NCI-H774 (cell line): ENCODE results near the gene FBXO48.
"Not testable (repeated sequence)": the region's sequence is repeated elsewhere in the genome, so short reads cannot be mapped to it uniquely, and the experiment has no call there.

Experiments used
- DNase-seq: peaks from one replicate; lab custom pipeline; 2025; lab: John Stamatoyannopoulos, UW

The FBXO48 gene

DNA sequence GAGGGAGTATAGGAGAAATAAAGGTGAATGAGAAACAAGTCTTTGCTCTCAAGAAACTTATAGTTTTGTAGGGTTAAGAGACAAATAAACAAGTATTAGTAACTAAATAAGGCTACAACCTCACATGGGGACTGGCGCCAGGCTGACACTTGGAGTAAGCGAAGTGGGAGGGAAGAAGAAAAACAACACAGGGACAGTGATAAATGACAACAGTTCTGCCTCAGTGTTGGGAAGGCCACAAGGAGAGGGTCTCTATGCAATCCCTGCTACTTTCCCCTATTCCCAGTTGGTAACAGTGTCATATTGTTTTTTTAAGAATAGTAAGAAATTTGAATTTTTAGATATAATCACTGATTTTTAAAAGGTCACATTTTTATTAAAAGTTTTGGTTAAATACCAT is 4.3 kb upstream of the FBXO48 start:
- DNase-seq: no peak

DNA sequence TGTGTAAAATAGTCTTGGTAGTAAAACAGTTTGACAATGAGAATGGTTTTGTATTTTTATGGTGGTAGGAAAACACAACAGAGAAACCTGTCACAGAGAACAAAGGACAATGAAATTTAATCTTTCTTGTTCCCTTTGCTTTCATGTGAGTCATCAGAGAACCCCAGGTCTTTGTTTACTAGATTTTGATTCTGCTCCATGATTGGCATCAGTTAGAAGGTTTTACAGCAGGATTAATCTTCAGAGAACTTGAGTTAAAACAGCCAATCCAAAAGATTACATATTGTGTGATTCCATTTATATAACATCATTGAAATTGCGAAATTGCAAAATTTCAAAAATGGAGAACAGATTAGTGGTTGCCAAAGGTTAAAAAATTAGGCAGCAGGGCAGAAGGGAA is 2.8 kb upstream of the FBXO48 start:
- DNase-seq: no peak

DNA sequence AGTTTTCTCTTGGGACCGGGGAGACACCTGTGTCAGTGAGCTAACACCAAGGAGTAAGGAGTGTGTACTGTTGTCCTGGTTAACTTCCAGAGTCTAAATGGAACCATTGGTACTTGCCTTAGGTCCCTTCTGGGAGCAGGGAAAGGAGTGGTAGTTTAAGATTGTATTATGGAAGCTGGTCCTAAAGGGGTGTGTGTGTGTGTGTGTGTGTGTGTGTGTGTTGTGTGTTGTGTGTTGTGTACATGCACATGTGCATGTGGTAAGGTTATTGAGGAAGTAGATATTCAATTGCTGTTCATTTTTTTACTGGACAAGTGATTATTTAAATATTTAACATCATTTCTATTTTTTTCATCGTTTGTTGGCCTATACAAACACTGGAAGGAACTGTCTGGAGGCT is 1.7 kb upstream of the FBXO48 start:
- DNase-seq: no peak

DNA sequence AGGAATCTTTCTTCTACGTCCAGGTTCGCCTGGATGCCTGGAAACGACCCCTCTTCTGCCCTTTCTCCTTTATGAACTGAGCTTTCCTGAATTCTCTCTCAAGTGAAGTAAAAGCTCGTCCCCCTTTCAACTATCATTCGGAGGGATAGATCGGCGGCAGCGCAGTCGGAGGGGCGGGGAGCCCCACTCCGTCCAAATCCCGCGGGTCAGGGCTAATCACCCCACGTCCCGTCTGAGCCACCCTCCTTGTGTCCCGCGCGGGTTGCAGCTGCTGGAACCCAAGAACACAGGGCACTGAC is 367 bp downstream of the FBXO48 start:
- no peak for DNase-seq

DNA sequence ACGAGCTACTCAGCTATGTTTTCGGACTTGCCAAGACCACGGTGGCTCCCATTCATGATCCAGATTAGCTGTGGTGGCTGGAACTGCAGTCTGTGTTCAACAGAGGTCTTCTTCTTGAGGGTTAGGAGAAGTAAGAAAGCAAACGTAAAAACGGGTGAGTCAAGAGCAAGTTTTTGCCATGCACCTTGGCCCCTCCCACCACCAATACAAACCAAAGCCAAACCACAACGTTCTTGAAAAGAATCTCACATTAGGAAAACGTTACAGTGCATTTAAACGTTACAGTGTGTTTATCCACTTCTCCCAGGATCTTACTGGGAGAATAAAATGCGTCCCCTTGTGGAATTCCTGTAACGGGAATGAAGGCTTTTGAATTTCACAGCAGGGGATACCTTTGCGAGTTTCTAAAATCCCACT is 725 bp downstream of the FBXO48 start:
- no peak for DNase-seq

DNA sequence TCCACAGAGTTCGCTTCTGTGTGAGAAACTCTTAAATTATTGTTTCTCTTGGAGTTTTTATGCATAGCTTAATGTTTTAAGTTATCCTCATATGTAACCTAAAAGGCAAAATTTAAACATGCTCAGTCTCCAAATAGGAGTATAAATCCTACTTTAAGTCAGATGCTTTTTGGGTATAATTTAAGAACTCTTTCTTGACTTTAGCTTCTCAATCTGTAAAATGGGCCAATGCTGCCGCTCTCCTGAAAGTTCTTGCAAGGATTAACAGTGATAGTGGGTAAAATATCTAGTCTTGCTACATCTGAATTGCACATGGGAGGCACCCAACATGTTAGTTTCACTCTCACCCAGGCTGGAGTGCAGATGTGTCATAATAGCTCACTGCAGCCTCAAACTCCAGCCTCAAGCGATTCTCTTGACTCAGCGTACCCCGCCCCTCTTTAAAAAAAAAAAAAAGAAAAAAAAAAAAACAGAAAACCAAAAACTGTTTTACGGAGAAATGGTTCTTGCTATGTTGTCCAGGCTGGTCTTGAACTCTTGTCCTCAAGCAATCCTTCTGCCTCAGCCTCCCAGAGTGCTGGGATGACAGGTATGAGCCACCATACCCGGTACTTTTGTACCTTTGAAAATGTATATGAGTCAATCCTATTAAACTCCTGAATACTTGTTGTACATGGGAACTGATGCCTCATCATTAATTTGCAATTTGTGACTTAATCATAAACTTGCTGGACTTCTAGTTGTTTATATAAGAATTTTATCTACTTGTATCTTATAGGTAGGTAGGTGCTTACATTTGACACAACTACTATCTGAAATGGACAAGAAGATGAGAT is 1.8 kb downstream of the FBXO48 start:
- DNase-seq: no peak

DNA sequence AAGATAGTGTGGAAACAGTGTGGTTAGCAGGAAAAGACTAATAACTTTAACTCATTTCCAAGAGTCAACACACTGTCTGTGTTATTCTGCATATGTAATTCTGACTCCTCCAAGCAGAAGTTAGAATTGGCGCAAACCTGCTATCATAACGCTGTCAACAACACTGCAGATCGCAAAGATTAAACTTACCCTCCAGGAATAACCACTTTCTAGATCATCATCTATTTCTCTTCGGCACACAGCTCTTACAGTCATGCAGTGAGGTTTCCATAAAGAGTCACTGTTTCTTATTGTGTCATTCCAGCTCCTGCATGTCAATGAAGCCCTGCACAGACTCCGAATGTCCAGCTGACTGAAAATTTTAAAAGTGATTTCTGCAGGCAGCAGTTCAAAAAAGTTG is 2.4 kb downstream of the FBXO48 start:
- no peak for DNase-seq

DNA sequence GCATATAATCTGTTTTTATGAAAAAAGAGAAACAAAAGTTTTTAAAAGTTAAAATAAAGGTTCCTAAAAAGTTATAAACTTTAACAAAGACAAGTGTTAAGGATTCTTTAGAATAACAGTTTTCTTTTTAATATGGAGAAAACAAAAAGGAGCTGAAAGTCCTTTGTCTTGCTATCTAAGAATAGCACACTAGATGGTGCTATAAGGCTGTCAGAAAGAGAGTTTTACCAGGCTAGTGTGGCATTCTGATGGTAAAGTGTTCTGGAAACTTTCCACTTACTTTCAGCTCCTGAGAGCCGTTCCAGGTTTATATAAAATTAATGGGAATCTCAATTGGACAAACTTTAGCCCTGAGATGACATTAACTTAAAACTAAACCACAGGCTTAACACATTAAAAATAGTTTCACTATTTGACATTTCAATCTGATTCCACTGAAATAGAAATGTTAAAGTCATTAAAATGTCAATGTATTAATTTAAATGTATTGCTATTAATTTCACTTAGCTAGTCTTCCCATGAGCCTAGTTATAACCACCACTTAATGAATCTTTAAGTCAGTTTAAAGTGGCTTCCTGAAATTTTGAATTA is 3.7 kb downstream of the FBXO48 start:
- DNase-seq: peak; percentile 29

DNA sequence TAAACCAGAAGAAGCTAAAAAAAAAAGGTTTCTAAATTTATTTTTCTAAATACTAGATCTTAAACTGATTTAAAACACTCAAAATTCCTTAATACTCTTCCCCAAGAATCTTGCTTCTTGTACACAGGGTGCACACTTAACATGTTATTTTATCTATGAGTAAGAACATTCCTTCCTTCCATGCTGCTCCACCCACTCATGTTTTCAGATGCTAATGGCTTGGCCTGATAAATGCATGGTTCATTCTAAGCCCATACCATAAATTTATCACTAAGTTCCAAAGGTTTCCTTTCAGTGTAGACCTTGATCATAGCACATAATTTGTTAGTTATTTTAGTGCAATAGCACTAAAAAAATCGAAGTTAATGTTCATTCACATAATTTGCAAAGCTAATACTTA is 8.1 kb downstream of the FBXO48 start:
- no peak for DNase-seq

DNA sequence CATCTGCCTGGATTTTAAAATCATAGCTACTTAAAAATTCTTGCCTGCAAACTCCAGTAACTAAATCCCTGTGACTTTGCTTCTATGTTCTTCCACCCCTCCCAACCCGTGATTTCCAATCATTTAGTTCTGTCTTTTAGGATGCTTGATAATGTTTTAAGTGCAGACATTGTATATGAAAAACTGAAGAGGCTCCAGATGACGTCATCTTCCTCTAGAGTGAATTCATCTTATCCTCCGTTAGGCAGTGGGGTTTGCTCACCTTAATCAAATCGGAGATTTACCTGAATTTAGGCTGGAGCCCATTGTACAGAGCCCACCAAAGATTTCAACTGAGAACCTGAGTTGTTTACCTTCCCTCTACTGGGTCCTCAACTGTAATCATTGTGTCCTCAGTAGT is 10.9 kb downstream of the FBXO48 start:
- DNase-seq: no peak

DNA sequence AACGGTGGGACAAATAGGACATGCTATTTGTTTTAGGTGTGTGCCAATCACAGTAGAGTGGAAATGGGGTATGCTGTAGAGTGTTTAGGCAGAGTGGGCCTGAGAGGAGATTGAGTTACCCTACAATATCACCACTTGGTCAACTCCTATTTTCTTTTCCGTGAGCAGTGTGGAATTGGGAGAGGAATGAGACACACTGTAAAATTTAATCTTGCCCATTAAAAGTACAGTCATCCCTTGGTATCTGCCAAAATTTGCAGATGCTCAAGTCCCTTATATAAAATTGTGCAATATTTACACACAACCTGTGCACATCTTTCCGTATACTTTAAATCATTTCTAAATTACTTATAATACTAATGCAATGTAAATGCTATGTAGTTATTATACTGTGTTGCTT is 12.4 kb downstream of the FBXO48 start:
- DNase-seq: no peak

DNA sequence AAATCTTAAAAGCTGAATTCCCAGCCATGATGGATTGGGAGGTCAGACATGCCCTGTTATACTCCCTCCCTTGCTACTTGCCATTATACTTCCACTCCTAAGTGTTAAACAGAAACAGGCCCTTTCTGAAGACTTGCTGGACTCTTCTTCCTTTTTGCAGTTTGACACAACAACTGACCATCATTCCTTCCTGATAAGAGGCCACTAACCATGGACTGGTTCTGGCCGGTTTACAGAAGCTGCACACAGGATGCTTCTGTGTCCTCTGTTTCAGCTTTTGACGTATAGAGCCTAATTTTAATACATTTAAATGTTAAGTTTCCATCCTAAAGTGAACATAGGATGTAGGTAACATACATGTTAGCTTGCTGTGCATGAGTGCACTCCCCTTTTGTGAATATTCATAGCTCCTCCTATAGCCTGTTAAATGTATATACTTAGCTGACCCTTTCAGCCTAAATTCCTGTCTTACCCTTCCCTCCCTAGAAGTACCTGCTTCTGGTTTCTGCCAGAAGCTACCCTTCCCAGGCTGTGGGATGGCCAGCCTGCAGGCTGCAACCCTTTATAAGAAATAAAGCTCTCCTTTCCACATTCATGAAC is 13.2 kb downstream of the FBXO48 start:
- no peak for DNase-seq

DNA sequence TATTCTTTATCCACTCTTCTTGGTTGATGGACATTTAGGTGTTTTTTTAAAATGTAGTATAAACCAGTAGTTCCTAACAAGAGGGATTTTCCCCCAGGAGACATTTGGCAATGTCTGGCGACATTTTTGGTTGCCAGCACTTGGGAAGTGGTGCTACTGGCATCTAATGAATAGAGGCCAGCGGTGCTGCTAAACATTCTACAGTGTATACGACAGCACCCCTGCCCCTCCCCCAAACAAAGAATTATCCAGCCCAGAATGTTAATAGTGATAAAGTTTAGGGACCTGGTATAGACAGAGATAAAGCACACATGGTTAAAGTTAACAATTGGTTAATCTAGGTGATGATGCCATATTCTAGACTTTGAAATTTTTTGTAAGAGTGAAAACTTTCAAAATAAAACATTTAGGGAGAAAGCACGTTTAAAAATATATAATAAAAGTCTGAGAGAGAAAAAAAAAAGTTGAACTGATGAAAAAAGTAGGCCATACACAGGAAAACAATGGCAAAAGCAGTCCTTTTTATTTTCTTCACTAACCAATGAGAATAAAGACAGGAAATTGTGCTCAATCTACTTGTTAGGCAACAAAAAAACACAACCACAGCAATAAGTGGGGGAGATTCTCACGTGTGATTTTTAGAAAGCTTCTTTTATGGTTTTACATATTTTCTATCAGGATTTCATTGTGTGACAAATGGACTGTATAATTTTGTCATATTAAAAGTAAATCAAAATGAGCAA is 14.8 kb downstream of the FBXO48 start:
- DNase-seq: no peak

DNA sequence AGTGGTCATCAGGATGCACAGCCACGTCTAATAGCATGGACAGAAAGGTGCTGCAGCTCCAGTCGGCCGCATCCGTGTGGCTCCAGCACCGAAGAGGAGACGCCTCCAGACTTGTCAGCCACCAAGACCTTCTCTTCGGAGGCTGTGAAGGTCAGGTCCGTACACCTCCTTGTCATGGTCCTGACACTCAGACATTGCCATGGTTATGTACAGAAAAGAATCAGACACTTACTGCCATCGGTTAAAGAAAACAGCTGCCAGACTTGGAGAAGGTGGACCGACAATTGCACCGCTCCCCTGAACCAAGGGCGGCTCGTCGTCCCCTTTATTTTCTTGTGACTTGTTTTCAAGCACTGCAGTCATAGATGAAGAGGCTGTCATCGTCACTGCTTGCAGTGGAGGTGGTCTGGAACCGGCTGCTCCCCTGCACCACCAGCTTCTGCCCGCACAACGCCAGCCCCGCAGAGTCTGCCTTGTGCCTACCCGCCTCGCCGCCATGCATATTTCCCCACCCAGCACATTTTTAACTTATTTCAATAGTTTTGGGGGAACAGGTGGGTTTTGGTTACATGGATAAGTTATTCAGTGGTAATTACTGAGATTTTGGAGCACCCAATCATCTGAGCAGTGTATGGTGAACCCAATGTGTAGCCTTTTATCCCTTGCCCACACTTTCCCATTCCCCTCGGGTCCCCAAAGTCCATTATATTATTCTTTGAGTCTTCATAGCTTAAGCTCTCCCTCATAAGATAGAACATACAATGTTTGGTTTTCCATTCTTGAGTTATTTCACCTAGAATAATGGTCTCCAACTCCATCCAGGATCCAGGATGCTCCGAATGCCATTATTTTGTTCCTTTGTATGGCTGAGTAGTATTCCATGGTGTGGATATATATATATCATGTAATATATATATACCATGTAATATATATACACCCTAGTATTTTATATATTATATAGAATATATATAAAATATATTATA is 18.1 kb downstream of the FBXO48 start:
- no peak for DNase-seq

DNA sequence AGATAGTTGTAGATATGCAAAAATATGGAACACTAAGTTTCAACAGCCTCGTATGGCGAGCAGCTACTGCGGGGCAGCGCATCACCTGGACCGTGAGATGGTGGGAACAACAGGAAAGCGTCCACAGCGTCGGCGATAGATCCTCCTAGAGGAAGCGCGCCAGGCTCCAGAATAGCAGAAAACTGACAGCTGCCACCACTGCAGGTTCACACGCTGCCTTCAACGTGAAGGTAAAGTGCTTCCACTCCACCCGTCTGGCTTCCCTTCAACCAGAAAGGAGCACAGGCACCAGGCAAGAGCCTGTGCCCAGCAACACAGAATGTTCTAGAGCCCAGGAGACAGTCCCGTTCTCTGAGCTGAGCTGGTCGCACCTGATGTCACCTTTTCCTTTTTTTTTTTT is 20.0 kb downstream of the FBXO48 start:
- DNase-seq: no peak

DNA sequence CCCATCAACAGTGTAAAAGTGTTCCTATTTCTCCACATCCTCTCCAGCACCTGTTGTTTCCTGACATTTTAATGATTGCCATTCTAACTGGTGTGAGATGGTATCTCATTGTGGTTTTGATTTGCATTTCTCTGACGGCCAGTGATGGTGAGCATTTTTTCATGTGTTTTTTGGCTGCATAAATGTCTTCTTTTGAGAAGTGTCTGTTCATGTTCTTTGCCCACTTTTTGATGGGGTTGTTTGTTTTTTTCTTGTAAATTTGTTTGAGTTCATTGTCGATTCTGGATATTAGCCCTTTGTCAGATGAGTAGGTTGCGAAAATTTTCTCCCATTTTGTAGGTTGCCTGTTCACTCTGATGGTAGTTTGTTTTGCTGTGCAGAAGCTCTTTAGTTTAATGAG is 20.7 kb downstream of the FBXO48 start:
- DNase-seq: not testable (repeated sequence)

DNA sequence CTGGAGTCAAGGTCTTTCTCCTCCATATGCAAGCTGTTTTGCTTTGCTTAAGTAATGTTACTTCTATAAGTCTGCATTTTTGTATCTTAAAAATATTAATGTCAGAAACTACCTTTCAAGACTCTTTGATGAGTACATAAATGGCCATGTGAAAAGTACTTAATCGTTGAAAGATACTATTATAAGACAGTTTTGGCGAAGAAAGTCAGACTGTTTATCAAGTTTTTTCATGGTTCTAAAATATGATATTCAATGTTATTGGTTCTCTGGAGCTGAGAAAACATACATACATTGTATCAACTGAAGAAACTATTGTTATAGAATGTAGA is 25.1 kb downstream of the FBXO48 start:
- no peak for DNase-seq

DNA sequence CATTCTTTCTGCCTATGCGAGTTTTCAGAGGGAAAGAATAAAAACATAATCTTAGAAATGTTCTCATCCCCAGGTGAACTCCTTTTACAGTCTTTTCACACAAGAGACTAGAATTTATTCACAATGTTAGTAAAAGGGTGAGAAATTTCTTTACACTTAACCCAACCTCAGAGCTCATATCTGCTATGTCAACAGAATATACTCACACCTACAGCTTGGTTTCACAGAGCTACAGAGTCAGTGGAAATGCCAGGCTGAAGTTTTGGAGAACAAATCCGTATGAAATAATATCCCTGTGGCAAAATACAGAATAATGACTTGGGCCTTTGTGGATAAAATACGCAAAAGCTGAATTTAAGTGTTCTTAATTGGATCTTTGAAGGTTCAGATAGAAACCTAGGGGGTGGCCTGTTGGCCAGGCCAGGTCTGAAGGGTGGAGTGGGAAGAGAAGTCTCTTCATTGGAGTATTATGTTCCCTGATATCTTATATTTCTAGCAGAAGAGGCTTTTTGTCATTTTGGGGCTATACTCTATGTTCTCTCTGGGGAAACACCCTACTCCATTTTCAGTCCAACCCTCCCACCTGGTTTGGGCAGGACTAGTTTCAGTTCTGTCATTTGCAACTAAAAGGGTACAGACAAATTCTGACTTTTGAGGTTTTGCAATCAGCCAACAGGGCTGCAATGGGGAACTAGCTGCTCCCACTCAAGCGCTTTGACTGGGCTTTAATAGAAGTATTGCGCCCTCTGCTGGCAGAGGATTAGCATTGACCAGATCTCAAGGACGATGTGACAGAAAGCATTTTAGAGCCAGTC is 25.7 kb downstream of the FBXO48 start:
- peak; percentile 82 for DNase-seq

DNA sequence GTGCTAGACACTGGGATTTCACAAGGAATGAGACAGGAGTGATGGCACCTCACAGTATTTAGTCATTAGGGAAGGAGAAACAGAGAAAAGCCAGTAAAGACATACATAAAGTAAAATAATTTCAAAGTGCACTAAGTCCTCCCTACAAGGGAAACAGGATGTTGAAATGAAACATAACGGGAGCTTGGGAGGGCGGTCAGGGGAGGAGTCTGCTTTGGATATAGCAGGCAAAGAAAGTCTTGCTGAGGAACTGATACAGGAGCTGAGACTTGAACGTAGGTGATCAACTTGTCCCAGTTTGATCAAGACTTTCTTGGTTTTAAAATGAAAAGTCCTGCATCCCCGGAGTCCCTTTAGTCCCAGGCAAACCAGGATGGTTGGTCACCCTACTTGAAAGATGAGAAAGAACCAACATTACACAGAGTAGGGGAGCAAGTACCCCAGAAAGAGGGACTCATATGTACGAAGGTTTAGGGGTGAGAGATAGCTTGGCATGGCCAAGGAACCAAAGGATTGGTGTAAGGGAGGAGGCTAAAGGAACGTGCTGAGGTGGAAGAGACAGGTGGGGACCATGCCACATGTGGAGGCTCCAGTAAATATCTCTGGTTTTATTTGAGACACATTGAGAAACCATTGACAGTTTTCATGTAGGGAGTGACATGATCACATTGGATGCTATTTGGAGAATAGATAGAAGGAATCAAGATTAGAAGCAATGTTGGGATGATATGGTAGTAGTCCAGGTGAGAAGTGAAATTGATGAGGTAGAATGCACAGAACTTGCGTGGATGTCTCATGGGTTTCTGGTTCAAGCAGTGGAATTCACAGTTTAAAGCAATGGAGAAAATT is 28.4 kb downstream of the FBXO48 start:
- no peak for DNase-seq

DNA sequence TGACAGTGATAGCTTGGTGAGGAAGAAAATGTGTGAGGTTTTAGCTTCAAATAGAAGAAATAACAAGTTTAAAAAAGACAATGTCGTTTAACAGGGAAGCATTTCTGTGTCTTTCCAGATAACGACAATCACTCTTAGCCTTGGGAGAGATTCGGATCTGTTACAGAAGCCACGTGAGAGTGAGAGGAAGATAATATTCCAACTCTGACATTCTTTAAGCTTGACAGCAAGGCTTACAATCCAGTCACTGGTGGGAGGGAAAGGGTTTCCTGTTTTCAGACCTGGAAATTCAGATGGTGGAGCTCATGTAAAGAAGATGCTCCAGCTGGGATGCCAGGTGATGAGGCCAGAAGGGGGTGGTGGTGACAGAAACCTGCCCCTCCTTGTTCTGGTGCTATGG is 30.8 kb downstream of the FBXO48 start:
- DNase-seq: no peak
